Forelimb muscle (tissue), 1 donor: ENCODE results near the gene TCF7L2. TPM values are rescaled to one million over a fixed set of nuclear protein-coding genes. Genes with fewer than 3 reads are reported as not detected.

Experiments used
- DNase-seq: peaks from one replicate; pipeline ENCODE4 v3.0.0-alpha.2; 2013; ENCODE audit warnings: low read depth
- polyA plus RNA-seq: library from polyadenylated mRNA; unstranded; fragments of 120-200 nt; gene quantifications from one replicate; pipeline ENCODE4 v1.2.1, GENCODE V29; 2013; ENCODE audit not compliant: insufficient read length

The TCF7L2 gene
- polyA plus RNA-seq, 1 donor, result 47.5 TPM

DNA sequence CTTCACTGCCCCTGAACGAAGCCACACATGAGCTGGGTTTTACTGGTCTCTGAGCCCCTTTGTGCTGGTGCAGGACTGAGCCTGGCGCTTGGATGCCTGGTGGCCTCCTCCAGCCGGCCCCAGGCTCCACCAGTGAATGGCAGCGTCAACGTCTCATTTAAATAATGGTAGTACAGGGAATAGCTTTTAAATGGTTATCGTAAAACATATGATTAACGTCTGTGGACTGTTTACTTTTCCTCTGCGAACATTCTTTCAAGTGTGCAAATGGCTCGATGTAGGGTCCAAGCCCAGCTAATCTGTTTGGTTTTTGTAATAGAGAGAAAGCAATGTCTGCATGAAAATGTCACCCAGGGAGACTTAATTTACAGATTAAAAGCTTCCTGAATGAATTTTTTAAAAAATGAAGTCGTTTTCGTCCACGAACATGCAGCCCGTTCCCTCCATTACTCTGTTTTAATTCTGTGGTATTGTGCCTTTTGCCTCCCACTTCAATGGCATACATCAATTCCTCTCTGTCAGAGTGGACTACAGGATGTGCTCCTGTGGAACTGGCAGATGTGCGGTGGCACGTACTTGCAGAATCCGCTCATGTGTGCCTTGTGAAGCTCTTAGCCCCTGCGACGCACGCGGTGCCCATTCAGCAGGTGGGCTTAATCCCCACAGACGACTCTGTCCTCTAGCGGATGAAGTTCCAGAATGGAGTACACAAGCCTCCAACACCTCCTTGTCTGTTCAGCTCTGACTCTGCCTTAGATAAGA lies 192.7 kb downstream of the TCF7L2 start:
- DNase-seq, result no peak

DNA sequence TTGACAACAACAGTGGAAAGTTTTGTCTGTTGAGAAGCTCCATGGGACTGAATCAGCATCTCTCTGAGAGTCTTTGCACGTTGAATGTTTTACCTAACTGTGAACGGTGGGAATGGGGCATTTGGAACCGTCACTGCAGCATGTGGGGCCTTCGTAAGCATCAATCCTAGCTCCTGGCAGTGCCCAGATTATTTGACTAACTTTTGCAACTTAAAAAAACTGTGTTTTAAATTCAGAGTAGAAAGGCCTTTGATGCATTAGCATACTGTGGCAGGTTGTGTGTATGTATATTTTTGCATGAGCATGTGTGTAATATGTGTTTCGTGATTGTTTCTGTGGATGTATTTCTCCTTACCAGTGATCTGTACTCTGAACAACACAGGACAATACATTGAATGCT lies 194.5 kb downstream of the TCF7L2 start:
- DNase-seq, result no peak

DNA sequence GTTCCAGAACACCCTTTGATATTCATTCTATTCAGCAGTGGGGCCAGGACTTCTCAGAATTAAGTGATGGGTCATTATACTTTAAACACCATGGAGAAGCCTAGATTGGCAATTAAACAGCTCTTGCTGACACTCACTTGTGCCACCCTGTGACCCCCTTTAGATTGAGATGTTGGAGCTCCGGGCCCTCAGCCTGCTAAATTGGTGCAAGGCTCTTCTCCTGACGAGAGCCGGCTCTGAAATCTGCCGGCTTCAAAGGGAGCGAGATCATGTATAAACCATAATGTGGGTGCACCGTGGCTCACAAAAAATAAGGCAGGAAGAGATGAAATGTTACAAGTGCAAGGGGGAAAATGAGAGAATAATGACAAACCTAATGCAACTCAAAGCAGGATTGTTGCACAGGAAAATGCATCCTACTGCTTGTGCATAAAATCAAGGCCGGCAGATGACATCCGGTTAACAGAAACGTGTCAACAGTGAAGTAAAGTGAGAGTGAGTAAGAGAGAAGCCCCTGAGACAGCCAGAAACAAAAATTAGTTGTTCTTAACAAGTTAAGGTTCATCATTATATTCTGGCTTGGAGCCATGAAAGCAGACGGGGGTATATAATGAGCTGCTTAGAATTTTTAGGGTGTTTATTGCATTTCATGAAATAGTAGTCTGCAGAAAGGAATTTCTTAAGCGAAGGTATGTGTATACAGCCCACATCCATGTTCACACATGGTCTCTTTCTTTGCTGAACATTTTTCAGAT lies 198.2 kb downstream of the TCF7L2 start:
- DNase-seq, result no peak

DNA sequence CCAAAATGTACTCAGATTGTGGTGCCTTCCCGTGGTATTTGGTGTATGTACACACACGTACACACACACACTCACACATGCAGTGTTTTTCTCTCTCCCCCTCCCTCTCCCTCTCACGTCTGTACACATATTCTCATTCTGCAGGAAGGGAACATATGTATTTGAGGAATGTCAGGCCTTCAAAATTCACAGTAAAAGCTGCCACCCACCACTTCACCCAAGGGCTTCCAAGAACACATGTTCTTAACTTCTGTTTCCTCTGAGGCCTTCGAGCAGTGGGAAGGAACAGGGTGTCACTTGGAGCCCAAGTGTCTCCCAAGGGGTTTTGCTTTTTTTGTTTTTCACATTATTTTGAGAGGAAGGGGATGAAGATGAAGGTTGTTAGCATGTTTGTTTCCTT lies 198.9 kb downstream of the TCF7L2 start:
- no peak for DNase-seq

DNA sequence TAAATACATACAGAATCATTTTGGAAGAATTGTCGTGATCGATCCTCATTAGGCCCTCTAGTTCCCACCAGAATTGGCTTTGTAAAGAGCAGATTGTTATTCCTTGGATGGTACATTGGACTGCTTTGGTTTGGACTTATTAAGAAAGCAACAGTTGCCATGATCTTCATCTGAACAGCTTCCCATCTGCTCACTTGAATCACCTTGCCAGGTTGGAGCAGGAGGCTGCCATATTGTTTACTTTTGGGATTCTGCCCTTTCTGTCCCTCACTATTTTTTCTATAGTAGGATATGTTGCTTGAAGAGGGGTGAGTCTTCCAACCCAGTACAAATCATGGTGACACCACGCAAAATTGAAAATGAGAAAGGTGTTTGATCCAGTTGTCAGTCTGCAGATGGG lies 199.6 kb downstream of the TCF7L2 start:
- DNase-seq, result no peak

DNA sequence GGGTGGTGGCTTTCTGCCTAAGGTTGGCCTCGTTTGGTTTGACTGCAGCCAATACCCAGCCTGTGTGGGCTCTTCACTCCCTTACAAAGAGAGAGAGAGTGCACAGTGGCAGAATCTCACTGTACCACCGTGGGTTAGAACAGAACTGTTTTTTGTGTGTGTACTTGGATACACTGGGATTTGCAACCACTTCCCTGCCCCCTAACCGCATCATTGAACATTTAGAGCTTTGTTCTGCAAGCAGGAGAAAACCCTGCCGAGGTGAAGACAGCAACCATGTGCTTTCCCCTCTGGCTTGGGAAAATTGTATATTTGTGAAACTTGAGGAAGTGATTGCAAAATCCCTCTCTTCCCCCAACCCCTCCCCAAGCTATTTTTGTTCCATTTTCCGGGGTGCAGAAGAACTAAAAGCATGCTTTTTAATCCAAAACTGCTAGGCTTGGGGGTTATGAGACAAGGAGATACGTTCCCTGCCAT lies 201.2 kb downstream of the TCF7L2 start:
- no peak for DNase-seq

DNA sequence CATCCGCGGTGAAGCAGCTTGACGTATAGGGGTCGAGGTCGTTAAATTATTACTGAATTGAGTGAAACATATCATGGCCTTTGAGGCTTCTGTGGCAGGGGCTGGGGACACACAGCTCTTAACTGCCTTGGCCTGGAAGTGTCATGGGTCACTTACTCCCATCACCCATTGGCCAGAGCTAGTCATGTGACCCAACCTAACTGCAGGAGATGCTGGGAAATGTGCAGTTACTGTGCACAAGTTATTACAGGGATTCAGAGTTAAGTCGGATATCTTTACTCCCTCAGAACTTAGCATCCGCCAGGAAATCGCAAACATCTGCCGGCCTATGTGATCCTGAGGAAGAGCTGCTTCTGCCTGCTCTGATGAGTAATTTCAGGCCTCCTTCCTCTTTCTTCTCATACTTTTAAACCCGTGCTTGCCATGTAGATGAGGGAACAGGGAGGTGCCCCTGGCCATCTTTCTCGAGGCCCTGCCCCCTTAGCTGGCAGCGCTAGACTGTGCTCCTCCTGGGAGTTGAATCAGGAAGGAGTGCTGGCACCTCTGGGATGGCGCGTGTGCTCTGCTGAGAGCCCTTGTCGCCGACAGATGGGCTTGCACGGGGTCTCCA lies 203.6 kb downstream of the TCF7L2 start:
- DNase-seq, result no peak

DNA sequence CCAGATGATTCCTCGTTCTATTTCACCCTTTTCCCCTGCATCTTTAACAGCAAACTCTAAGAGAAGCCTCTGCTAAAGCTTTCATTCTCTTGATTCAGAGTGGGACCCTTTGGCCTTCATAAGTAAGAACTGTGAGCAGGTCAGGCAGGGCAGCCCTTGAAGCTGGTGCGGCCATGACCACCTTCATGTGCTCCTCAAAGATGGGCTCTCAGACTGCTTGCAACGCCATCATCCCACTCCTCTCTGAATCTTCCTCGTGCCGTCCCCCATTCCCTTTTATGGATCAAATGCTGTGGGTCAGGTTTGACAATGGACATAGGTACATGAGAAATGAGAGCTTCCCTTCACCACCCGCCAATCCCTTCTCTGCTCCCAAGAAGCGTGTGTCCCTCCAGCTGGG lies 207.4 kb downstream of the TCF7L2 start:
- DNase-seq, result no peak

DNA sequence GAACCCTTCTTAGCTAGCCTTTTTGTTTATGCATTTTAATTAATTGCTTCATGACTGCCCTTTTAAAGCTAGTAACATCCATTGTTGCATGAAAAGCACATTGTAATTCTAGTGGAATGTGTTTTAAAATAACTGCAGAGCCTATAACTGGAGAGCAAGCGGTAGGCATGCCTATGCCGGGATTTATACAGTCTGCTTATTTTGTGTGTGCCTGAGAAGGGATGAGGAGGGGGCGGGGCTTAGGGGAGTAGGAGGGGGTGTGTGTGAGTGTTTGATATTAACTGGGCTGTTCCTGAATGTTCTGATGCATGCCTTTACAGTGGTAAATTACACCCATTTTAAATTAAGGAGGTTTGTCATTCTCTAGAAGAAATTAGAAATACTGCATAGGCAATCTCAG lies 208.1 kb downstream of the TCF7L2 start:
- DNase-seq, result no peak

DNA sequence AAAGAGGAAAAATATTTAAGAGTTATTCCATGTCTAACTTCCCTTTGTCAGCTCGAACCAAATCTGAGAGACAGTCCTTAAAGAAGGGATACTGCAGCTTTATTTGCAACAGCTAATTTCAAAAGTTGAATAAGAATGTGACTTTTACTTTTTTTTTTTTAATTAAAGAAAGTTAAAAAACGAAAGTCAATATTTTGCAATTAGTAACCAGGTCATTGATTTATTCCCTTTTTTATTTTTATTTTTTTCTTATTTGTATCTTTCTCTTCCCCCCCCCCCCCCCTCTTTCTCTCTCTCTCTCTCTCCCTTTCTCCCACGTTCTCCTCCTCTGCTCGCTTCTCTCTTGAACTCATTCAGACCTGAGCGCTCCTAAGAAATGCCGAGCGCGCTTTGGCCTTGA lies 209.5 kb downstream of the TCF7L2 start:
- no peak for DNase-seq

DNA sequence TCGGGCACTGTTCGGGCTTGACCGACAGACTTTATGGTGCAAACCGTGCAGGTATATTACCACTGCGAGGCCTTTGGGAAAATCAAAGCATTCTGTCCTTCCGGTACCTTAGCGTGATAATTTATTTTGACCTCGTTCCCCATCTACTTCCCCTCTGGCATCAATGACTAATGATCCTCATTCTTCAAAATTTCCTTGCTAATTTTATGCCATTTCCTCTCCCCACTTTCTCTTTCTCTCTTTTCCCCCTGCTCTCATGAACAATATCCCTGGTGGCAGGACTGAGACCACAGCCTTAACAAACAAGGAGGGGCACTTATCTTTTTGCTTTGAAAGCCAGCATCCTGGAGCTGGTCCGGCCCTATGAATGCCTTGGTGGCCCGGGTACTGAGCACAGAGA lies 210.6 kb downstream of the TCF7L2 start:
- DNase-seq, result no peak

DNA sequence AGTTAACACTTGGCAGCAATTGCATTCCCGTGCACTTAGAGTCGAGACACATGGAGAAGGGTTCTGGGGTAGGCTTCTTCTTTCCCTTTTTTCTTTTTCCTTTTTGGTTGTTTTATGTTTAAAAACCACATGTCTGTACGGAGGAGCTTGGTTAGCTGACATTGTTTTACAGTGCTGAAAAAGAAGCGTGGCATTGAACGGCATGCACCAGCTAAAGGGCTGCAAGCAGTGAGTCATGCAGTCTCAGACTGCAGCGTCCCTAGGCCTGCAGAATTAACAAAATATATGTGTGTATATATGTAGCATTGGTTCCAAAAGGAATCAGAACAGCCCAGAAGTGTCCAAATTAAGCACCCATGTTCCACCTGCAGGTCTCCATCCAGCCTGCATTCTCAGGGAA lies 211.0 kb downstream of the TCF7L2 start:
- no peak for DNase-seq

DNA sequence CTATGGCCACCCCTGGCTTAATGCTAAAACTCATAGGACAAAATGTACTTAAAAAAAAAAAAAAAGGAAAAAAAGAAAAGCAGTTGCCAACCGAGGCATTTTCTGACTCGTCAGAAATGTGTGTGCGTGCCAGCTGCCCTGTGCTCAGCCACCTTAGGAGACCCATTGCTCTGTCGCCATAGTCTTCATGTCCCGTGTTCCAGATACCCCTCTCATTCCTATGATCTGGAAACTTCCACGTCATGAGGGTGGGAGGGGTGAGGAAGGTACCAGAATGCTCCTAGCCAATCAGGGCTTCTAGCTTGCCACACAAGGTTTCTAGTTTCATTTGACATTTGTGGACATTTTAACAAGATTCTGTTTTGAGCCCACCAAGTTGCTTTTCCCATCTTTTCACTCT lies 212.9 kb downstream of the TCF7L2 start:
- DNase-seq, result no peak

DNA sequence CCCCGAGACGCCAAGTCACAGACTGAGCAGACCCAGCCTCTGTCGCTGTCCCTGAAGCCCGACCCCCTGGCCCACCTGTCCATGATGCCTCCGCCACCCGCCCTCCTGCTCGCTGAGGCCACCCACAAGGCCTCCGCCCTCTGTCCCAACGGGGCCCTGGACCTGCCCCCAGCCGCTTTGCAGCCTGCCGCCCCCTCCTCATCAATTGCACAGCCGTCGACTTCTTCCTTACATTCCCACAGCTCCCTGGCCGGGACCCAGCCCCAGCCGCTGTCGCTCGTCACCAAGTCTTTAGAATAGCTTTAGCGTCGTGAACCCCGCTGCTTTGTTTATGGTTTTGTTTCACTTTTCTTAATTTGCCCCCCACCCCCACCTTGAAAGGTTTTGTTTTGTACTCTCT lies 215.6 kb downstream of the TCF7L2 start:
- DNase-seq, result no peak

DNA sequence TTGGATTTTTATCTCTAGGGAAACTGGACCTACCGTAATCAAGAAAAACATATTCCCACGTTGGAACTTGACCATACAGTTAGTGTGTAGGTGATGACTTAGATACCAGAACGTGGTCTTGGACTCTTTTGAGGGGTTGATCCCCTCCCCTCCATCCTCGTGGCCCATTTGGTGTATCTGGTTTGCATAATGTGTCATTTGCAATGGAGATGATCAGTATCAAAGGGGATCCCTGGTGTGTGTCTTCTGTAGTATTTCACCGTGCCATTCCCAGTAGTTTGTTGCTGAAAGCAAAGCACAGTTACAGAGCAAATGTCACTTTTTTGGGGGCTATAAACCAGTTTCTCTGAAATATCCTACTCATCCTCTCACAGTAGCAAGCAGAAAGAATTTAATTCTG lies 217.7 kb downstream of the TCF7L2 start:
- no peak for DNase-seq

DNA sequence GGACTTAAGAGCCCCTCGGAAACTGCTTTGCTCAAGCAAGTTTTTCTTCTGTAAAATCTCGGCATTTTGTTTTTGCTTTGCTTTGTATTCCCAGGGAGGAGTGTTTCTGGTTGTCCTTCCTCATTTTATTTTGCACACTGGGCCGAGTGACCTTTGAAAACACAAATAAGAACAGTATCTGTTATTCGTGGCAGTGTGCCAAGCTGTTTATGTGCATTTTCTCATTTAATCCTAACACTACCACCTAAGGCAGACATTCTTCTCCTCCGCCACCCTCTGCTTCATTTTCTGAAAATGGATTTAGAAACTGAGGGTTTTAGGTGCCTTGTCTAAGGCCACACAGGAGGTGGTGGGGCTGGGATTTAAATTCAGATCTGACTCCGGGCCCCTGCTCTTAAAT lies 218.5 kb downstream of the TCF7L2 start:
- DNase-seq, result no peak

DNA sequence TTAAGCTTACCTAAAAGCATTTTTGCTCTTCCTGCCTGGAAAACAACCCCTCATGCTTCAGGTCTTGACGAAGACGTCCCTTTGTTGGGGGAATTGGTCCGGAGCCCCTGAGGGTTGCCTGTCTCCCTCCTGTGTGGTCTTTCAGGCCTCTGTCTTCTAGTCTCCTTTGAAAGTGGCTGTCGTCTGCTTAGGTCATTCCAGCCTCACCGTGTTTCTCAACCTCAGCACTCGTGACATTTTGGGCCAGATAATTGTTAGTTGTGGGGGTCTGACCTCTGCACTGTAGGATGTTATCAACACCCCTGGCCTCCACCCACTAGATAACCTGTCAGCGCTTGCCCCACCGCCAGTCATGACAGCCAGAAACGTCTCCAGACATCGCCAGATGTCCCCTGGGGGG lies 219.1 kb downstream of the TCF7L2 start:
- DNase-seq, result no peak

DNA sequence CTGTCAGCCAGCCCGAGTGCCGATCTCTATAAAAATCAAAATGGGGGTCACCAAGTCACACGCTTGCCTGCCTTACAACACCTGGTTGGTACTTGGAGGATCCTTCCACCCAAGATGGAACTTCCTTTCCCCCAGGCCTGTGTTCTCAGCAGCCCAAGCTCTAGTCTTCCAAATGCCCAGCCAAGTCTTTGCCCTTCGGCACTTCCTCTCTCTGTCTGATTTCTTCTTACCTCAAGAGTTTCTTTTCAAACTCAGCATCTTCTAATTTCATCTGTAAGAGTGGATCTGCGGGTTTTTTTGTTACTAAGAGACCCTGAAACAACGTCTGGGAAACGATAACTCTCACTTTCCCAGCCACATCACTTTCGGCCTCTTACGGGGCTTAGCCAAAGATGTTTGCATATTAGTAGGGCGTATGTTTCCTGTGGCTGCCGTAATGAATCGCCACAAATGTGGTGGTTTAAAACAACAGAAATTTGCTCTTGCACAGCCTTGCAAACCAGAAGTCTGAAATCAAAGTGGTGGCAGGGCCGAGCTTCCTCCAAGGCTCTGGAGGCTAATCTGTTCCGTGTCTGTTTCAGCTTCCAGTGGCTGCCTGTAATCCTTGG lies 219.9 kb downstream of the TCF7L2 start:
- no peak for DNase-seq

DNA sequence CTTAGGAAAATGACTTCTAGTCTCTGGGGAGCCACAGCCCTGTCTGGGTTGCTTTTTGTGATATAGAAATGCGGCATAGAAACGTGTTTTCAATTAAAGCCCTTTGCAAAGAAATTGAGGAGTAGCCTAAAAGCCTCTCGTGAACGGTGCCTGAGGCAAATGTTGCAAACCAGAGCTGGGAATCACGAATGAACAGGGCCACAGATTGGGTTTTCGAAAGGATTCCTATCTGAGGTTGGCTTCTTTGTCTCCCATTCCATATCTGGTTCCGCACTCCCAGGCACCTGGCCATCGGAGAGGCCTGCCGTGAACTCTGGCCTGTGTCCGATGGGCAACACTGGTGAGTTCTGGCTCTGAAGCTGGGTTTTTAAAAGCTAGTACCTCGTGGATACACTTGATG lies 221.6 kb downstream of the TCF7L2 start:
- DNase-seq, result no peak

DNA sequence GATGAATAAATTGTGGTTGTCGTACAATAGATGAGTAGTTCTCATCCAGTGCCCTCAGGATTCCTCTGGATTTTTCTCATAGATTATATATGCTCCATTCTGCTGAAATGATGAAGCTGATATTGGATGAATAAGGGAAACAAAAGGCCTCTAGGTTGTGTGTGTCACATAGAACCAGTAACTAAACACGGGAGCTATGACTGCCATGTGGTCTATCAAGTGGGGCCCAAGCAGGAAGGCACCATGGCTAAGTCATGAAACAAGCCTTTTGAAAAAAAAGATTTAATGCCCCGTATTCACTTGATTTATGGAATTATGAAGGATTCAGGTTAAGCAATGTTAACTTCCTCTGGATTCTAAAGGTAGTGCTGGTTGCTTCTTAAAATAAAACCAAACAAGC lies 225.1 kb downstream of the TCF7L2 start:
- no peak for DNase-seq

DNA sequence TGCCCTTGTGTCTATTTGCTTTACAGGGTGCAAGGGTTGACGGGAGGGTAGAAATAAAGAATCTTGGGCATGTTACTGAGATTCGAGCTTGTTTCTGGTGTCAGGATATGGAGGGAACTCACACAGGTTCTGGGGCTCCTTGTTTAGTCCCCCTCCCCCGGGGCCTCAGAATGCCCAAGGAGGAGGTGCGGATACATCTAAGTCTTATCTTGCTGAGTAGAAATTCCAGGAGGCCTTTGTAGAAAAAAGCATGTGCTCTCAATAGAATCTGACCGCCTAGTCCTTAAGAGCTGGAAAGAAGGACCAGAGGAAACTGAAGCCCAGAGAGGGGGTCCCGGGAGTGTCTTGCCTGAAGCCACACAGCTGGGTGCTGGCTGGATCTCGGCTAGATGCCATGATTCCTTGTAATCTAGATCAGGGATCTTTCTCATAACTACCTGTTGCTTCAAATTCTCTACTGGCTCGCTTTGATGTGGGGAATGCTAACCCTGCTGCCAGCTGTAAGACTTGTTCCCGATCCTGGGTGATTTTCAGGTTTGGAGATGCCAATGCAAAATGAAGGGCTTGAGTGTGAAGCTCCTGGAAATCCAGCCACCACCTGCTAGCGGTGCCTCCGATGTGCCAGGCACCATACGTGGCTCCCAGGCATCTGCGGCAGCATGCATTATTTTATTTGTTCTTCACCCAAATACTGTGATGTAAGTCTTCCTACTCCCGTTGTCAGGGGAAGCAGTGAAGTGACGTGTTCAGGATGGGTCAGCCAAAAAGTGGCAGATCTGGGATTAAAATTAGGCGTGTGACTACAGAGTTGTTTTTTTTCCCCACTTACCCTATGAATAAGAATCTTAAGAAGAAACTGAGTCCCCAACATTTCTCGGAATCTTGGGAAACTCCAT lies 226.0 kb downstream of the TCF7L2 start:
- no peak for DNase-seq
